ENCODE results near the gene LRRC45. TPM values are rescaled to one million over a fixed set of nuclear protein-coding genes. Genes with fewer than 3 reads are reported as not detected.

Gene LRRC45
- total RNA-seq, 1 experiment from 2014 or later, result 38.1 TPM

GRCh38 chr17:82037092-82037888, 14.2 kb downstream of the LRRC45 start, which contains the start of gene DCXR (continued):
- TF ChIP-seq ZNF317 (CRISPR knock-in tag; IDR thresholded peaks at IDR 0.05; ENCODE audit: borderline replicate concordance, low read depth), result no peak
- no peak for TF ChIP-seq ESRRA (CRISPR knock-in tag; IDR thresholded peaks at IDR 0.05; ENCODE audit: borderline replicate concordance)
- no peak for TF ChIP-seq ZBTB21 (CRISPR knock-in tag; IDR thresholded peaks at IDR 0.05; ENCODE audit: borderline replicate concordance)
- TF ChIP-seq ZNF219 (CRISPR knock-in tag; IDR thresholded peaks at IDR 0.05; ENCODE audit: borderline replicate concordance), result no peak
- no peak for TF ChIP-seq ZNF138 (CRISPR knock-in tag; conservative IDR thresholded peaks at IDR 0.05)
- TF ChIP-seq, protein P1, sequence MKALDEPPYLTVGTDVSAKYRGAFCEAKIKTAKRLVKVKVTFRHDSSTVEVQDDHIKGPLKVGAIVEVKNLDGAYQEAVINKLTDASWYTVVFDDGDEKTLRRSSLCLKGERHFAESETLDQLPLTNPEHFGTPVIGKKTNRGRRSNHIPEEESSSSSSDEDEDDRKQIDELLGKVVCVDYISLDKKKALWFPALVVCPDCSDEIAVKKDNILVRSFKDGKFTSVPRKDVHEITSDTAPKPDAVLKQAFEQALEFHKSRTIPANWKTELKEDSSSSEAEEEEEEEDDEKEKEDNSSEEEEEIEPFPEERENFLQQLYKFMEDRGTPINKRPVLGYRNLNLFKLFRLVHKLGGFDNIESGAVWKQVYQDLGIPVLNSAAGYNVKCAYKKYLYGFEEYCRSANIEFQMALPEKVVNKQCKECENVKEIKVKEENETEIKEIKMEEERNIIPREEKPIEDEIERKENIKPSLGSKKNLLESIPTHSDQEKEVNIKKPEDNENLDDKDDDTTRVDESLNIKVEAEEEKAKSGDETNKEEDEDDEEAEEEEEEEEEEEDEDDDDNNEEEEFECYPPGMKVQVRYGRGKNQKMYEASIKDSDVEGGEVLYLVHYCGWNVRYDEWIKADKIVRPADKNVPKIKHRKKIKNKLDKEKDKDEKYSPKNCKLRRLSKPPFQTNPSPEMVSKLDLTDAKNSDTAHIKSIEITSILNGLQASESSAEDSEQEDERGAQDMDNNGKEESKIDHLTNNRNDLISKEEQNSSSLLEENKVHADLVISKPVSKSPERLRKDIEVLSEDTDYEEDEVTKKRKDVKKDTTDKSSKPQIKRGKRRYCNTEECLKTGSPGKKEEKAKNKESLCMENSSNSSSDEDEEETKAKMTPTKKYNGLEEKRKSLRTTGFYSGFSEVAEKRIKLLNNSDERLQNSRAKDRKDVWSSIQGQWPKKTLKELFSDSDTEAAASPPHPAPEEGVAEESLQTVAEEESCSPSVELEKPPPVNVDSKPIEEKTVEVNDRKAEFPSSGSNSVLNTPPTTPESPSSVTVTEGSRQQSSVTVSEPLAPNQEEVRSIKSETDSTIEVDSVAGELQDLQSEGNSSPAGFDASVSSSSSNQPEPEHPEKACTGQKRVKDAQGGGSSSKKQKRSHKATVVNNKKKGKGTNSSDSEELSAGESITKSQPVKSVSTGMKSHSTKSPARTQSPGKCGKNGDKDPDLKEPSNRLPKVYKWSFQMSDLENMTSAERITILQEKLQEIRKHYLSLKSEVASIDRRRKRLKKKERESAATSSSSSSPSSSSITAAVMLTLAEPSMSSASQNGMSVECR (CRISPR knock-in tag; IDR thresholded peaks at IDR 0.05; ENCODE audit: borderline replicate concordance), result peak; percentile 75; the same call in 1 of the 2 replicates
- TF ChIP-seq GTF2I (CRISPR knock-in tag; conservative IDR thresholded peaks at IDR 0.05), result no peak
- TF ChIP-seq, protein P2, sequence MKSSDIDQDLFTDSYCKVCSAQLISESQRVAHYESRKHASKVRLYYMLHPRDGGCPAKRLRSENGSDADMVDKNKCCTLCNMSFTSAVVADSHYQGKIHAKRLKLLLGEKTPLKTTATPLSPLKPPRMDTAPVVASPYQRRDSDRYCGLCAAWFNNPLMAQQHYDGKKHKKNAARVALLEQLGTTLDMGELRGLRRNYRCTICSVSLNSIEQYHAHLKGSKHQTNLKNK (CRISPR knock-in tag; IDR thresholded peaks at IDR 0.05), result no peak
- TF ChIP-seq MYBL2 (CRISPR knock-in tag; IDR thresholded peaks at IDR 0.05), result 0 out of 2 replicates have a peak, but pooled peaks have one; percentile 59
- no peak for TF ChIP-seq ZSCAN18 (CRISPR knock-in tag; IDR thresholded peaks at IDR 0.05)
- TF ChIP-seq AR (CRISPR knock-in tag; IDR thresholded peaks at IDR 0.05), result no peak
- TF ChIP-seq ERG (CRISPR knock-in tag; IDR thresholded peaks at IDR 0.05), result 0 out of 2 replicates have a peak, but pooled peaks have one; percentile 14
- TF ChIP-seq, protein P3, sequence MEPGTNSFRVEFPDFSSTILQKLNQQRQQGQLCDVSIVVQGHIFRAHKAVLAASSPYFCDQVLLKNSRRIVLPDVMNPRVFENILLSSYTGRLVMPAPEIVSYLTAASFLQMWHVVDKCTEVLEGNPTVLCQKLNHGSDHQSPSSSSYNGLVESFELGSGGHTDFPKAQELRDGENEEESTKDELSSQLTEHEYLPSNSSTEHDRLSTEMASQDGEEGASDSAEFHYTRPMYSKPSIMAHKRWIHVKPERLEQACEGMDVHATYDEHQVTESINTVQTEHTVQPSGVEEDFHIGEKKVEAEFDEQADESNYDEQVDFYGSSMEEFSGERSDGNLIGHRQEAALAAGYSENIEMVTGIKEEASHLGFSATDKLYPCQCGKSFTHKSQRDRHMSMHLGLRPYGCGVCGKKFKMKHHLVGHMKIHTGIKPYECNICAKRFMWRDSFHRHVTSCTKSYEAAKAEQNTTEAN (CRISPR knock-in tag; IDR thresholded peaks at IDR 0.05), result 0 out of 2 replicates have a peak, but pooled peaks have one; percentile 26
- peak; percentile 49; the same call in 1 of the 2 replicates for TF ChIP-seq PRDM15 (CRISPR knock-in tag; IDR thresholded peaks at IDR 0.05)
- TF ChIP-seq RORB (CRISPR knock-in tag; IDR thresholded peaks at IDR 0.05), result no peak
- no peak for TF ChIP-seq FOXP4 (CRISPR knock-in tag; IDR thresholded peaks at IDR 0.05)
- no peak for TF ChIP-seq ATF1 (CRISPR knock-in tag; IDR thresholded peaks at IDR 0.05)
- peak; percentile 88 for TF ChIP-seq NFYB (CRISPR knock-in tag; conservative IDR thresholded peaks at IDR 0.05; ENCODE audit: low read depth)
- TF ChIP-seq ZNF671 (CRISPR knock-in tag; IDR thresholded peaks at IDR 0.05), result no peak
- TF ChIP-seq NFE2L1 (CRISPR knock-in tag; IDR thresholded peaks at IDR 0.05), result no peak

Data from WTC11 (cell line).